GM12891 (cell line): ENCODE data around the gene RHBDD2.
"Not testable (repeated sequence)": the region's sequence is repeated elsewhere in the genome, so short reads cannot be mapped to it uniquely, and the experiment has no call there.

Experiments used
- PAX5 ChIP-seq: IDR thresholded peaks from 2 replicates; pipeline ENCODE4 v1.6.1; 2011; ENCODE audit warnings: low read length, moderate library complexity, mild to moderate bottlenecking; ENCODE audit not compliant: insufficient read depth, severe bottlenecking
- POLR2A ChIP-seq: IDR thresholded peaks from 2 replicates; pipeline ENCODE4 v1.6.1; 2011; ENCODE audit warnings: low read depth, low read length, control low read depth
- POLR2AphosphoS5 ChIP-seq: IDR thresholded peaks from 2 replicates; pipeline ENCODE4 v1.6.1; 2011; ENCODE audit warnings: low read depth, low read length, control low read depth
- POU2F2 ChIP-seq: IDR thresholded peaks from 2 replicates; pipeline ENCODE4 v1.6.1; 2011; ENCODE audit warnings: low read depth, mild to moderate bottlenecking, control low read depth, low read length, moderate library complexity
- SPI1 ChIP-seq: IDR thresholded peaks from 2 replicates; pipeline ENCODE4 v1.6.1; 2011; ENCODE audit warnings: low read depth, low read length, control low read depth
- TAF1 ChIP-seq: IDR thresholded peaks from 2 replicates; pipeline ENCODE4 v1.6.1; 2011; ENCODE audit warnings: low read depth, low read length, control low read depth

GRCh38 chr7:75854813-75855345, 24.0 kb upstream of the RHBDD2 start:
- not testable (repeated sequence) for TF ChIP-seq POLR2AphosphoS5, POLR2A, TAF1, PAX5, SPI1, POU2F2
